K562 (cell line): Measurements from ENCODE around the gene ESAM. TPM values are rescaled to one million over a fixed set of nuclear protein-coding genes. Genes with fewer than 3 reads are reported as not detected.

ENCODE experiments used
- CREM ChIP-seq: IDR thresholded peaks from 2 replicates; pipeline ENCODE4 v1.6.1; 2014; ENCODE audit warnings: antibody characterized with exemption, low read depth
- GTF2B ChIP-seq: IDR thresholded peaks from 2 replicates; pipeline ENCODE4 v1.6.1; 2011; ENCODE audit not compliant: insufficient read length; ENCODE audit errors: extremely low read depth
- KHSRP ChIP-seq: fragments of 450-650 bp; IDR thresholded peaks from 2 replicates; pipeline ENCODE4 v1.6.1; 2017
- MAZ ChIP-seq, 2 experiments: fragments of 450-650 bp in 1 of 2; sonication (generic) in 1 of 2; formaldehyde crosslinking; IDR thresholded peaks in 1 of 2; conservative IDR thresholded peaks in 1 of 2; 2 replicates each; pipeline versions ENCODE4 v1.4.0 to v1.5.0; 2020; ENCODE audit warnings: mild to moderate bottlenecking in 1 of 2, missing genetic modification reagents in 1 of 2
- MXD1 ChIP-seq: fragments of 250-450 bp; sonication (Bioruptor Pico); IDR thresholded peaks from 2 replicates; pipeline ENCODE4 v1.8.0; 2021; ENCODE audit warnings: borderline replicate concordance, mild to moderate bottlenecking, moderate library complexity; ENCODE audit not compliant: poor library complexity, severe bottlenecking
- NCOA6 ChIP-seq: fragments of 450-650 bp; IDR thresholded peaks from 2 replicates; pipeline ENCODE4 v1.6.1; 2017; ENCODE audit warnings: mild to moderate bottlenecking
- PCBP1 ChIP-seq: fragments of 200-400 bp; formaldehyde crosslinking; IDR thresholded peaks from 2 replicates; pipeline ENCODE4 v1.6.1; 2018; ENCODE audit warnings: mild to moderate bottlenecking, low read depth, low read length; ENCODE audit not compliant: poor library complexity, severe bottlenecking
- POLR3G ChIP-seq: IDR thresholded peaks from 2 replicates; pipeline ENCODE4 v1.6.1; 2011; ENCODE audit not compliant: insufficient read length, insufficient replicate concordance; ENCODE audit errors: extremely low read depth
- RBFOX2 ChIP-seq: fragments of 200-400 bp; formaldehyde crosslinking; IDR thresholded peaks from 2 replicates; pipeline ENCODE4 v1.6.1; 2017; ENCODE audit warnings: low read depth, mild to moderate bottlenecking, low read length, moderate library complexity
- RBM17 ChIP-seq: fragments of 200-400 bp; formaldehyde crosslinking; IDR thresholded peaks from 2 replicates; pipeline ENCODE4 v1.6.1; 2017; ENCODE audit warnings: low read depth, mild to moderate bottlenecking, low read length, borderline replicate concordance
- RFX5 ChIP-seq: IDR thresholded peaks from 2 replicates; pipeline ENCODE4 v1.6.1; 2011; ENCODE audit warnings: low read depth, mild to moderate bottlenecking, improper control_type of control experiment, low read length
- SNAPC5 ChIP-seq: fragments of 250-450 bp; sonication (Bioruptor Pico); IDR thresholded peaks from 2 replicates; pipeline ENCODE4 v1.8.0; 2021; ENCODE audit warnings: moderate library complexity, mild to moderate bottlenecking, inconsistent platforms
- SPI1 ChIP-seq: IDR thresholded peaks from 2 replicates; pipeline ENCODE4 v1.6.1; 2011; ENCODE audit warnings: low read depth, low read length, control low read depth, borderline replicate concordance
- STAT5B ChIP-seq: fragments of 250-450 bp; sonication (Bioruptor Pico); IDR thresholded peaks from 2 replicates; pipeline ENCODE4 v1.8.0; 2021; ENCODE audit warnings: mild to moderate bottlenecking, inconsistent platforms
- THRAP3 ChIP-seq: fragments of 450-650 bp; IDR thresholded peaks from 2 replicates; pipeline ENCODE4 v1.6.1; 2016; ENCODE audit warnings: mild to moderate bottlenecking, inconsistent platforms, borderline replicate concordance
- ZC3H11A ChIP-seq: IDR thresholded peaks from 2 replicates; pipeline ENCODE4 v1.6.1; 2012; ENCODE audit warnings: low read depth, low read length, improper control_type of control experiment
- ZNF134 ChIP-seq: fragments of 250-450 bp; sonication (Bioruptor Pico); conservative IDR thresholded peaks from 2 replicates; pipeline ENCODE4 v1.4.0; 2020
- ZNF140 ChIP-seq: fragments of 250-450 bp; sonication (Bioruptor Pico); IDR thresholded peaks from 2 replicates; pipeline ENCODE4 v1.8.0; 2021; ENCODE audit warnings: moderate library complexity, mild to moderate bottlenecking, inconsistent platforms
- ZNF407 ChIP-seq: fragments of 450-650 bp; IDR thresholded peaks from 2 replicates; pipeline ENCODE4 v1.6.1; 2016; ENCODE audit warnings: low read depth
- polyA plus RNA-seq, 8 experiments: library from polyadenylated mRNA; depleted of rRNA in 4 of 8; stranded (reverse) in 5 of 8; unstranded in 3 of 8; fragments of >200 nt; fragmentation: Nextera tagmentation in 2 of 8; fragmentation: Illumina TruSeq in 1 of 8; extraction: Ambion mirVana in 2 of 8; extraction: Trizol in 1 of 8; gene quantifications; 2 replicates each; pipeline versions ENCODE4 v1.2.1 to v1.2.3, GENCODE V29; 2011 to 2014; ENCODE audit warnings: inconsistent platforms in 1 of 8, missing spikeins in 1 of 8
- total RNA-seq, 7 experiments: library from RNA; depleted of rRNA in 6 of 7; stranded (reverse); fragments of >200 nt in 6 of 7; fragmentation: Illumina TruSeq in 2 of 7; extraction: Trizol in 2 of 7; gene quantifications; 2 replicates each; pipeline versions ENCODE4 v1.2.1 to v1.2.3, GENCODE V29; 2011 to 2021; ENCODE audit warnings: low replicate concordance in 1 of 7

ESAM gene
- total and polyA plus RNA-seq, 9 of the 15 experiments (the other 6 are each of a cell fraction or from before 2014, with no cell fraction given), result 0.06 to 1.5 (median 0.22) TPM

GRCh38 chr11:124740277-124740882, 21.7 kb downstream of the ESAM start (continued):
- peak; percentile 63 for TF ChIP-seq NCOA6
- no peak for TF ChIP-seq KHSRP
- no peak for TF ChIP-seq STAT5B (CRISPR knock-in tag)
- peak; percentile 69; the same call in 1 of the 2 replicates for TF ChIP-seq SPI1
- TF ChIP-seq ZNF140 (CRISPR knock-in tag), result no peak
- peak; percentile 15; the same call in 1 of the 2 replicates for TF ChIP-seq RBFOX2
- TF ChIP-seq GTF2B, result no peak
- no peak for TF ChIP-seq ZNF407
- TF ChIP-seq CREM, result no peak
- no peak for TF ChIP-seq PCBP1
- TF ChIP-seq ZNF134 (CRISPR knock-in tag), result no peak
- TF ChIP-seq THRAP3, result no peak
- no peak for TF ChIP-seq ZC3H11A
- TF ChIP-seq RBM17, result no peak
- no peak for TF ChIP-seq SNAPC5 (CRISPR knock-in tag)
- TF ChIP-seq POLR3G, result no peak
- TF ChIP-seq MXD1, result no peak
- peak; percentile 20 to 39; a peak in 1 of 4 replicates for TF ChIP-seq MAZ (CRISPR knock-in tag; conservative IDR thresholded peaks at IDR 0.05 in 1 of 2, IDR thresholded peaks at IDR 0.05 in 1 of 2)
- no peak for TF ChIP-seq RFX5
